LNCAP (cell line): Measurements from ENCODE around the gene DPH6.

Experiments
- TF ChIP-seq, protein P1 (sequence below): fragments of 450-650 bp; IDR thresholded peaks from 2 replicates; pipeline ENCODE4 v1.5.1; 2017; ENCODE audit warnings: mild to moderate bottlenecking

DPH6 gene

GRCh38 chr15:35562641-35563040 is 16.7 kb upstream of the DPH6 start:
- TF ChIP-seq, protein P1, sequence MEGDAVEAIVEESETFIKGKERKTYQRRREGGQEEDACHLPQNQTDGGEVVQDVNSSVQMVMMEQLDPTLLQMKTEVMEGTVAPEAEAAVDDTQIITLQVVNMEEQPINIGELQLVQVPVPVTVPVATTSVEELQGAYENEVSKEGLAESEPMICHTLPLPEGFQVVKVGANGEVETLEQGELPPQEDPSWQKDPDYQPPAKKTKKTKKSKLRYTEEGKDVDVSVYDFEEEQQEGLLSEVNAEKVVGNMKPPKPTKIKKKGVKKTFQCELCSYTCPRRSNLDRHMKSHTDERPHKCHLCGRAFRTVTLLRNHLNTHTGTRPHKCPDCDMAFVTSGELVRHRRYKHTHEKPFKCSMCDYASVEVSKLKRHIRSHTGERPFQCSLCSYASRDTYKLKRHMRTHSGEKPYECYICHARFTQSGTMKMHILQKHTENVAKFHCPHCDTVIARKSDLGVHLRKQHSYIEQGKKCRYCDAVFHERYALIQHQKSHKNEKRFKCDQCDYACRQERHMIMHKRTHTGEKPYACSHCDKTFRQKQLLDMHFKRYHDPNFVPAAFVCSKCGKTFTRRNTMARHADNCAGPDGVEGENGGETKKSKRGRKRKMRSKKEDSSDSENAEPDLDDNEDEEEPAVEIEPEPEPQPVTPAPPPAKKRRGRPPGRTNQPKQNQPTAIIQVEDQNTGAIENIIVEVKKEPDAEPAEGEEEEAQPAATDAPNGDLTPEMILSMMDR, result no peak

GRCh38 chr15:35561308-35561707 is 15.3 kb upstream of the DPH6 start:
- TF ChIP-seq, protein P1, result no peak

DNA sequence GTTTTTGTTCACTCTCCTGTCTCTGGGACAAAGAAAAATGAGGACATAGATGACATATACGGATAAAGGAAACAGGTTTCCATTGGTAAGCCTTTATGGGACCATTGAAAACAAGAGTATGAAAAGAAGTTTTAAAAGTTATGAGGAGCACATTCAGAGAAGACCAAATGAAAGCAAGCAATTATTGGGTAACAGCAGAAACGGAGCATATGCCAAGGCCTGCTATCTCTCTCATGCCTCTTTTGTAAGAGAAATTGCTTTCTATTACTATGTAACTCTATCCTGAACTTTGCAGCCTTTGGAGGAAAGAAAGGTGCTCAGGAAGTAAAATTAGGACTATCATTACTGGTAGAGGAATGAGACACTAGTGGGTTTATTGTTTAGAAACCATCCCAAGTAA is 14.9 kb upstream of the DPH6 start:
- TF ChIP-seq, protein P1, result no peak

DNA sequence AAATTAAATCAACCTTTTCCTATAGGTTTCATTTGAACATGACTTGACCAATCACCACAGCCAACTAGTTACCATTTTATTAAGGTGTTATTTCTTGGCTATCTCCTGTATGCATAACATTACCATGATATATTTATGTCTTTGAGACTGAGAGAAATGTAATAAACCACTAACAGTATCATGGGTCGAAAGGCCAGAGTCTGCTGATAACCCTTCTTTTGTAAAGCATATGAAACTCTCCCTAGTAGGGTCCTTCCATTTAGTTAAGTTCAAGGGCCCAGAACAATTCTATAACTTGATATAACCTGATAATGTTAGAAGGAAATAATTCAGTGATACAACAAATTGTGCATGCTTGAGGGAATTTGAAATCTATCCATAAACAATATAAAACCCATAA is 14.3 kb upstream of the DPH6 start:
- TF ChIP-seq, protein P1, result no peak

DNA sequence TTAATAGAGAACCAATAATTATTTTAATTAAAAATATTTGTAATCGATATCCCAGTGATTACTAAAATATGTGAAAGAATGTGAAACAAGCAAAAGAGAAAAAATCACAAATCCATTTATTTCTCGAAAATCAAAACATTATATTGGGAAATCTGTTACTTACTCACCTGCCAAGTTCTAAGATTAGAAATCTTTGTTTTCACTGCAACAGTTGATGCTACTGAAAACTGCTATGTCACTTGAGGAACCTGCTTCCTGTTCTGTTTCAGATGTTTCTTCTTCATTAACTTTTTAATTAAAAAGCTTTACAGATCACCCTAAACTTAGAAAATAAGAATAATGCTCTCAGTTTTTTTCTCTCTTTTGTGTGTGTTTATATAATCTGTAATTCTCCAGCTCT is 13.7 kb upstream of the DPH6 start:
- TF ChIP-seq, protein P1, result no peak

DNA sequence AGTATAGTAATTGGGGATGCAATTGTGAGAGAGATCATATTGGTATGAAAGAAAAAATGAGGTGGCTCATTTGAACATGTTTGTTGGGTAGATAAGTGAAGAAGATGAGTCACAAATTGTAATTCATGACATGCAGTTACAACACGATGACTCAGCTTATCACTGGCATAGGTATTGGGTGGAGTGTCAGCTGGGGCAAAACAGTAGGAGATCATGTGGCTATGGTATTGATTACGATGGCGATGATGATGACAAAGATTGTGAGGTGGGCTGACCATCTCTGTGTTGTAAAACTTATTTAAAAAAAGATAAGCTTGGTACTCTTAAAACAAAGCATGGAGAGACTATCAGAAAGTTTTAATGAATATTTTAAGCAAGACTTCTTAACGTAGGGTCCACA is 11.6 kb upstream of the DPH6 start:
- TF ChIP-seq, protein P1, result no peak

- TF ChIP-seq, protein P1, result no peak
Measured at GRCh38 chr15:35557012-35557411, 11.0 kb upstream of the DPH6 start.

GRCh38 chr15:35555244-35555643 is 9.3 kb upstream of the DPH6 start:
- TF ChIP-seq, protein P1, result no peak
